ENCODE measurements around the gene CNOT10.
"Not testable (repeated sequence)": the region's sequence is repeated elsewhere in the genome, so short reads cannot be mapped to it uniquely, and the experiment has no call there.

The CNOT10 gene

DNA sequence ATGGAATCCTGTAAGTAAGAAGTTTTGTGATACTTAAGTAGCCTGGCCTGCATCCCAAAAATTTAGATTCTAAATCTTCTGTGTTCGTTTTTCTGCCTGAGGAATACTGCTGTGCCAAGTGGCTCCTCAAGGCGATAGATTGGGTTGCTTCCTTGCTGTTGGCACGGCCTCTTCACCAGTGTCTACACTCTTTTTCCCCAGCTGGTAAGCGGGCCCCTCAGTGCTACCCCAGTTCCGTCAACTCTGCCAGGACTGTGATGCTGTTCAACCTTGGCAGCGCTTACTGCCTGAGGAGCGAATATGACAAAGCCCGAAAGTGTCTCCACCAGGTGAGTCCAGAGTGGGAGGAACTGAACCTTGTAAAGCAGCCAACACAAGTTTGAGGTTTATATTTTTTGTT is 79.5 kb downstream of the CNOT10 start:
- no peak for FAIRE-seq

DNA sequence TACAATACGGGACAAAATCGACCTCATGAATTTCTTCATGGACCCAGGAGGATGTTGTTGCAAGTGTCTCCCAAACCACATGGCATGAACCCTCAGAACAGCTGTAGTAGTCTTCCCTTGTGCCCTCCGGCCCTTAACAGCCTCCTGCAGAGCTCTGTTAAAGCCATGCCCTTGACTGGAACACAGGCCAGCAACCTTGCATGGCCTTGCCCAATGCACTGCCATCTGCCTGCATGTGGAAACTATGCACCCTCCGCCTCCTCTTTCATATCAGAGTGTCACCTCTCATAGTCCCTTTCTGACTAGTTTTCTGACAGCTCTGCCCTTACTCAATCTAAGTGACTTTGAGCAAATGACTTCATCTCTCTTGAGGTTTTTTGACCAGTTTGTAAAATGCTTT is 93.4 kb downstream of the CNOT10 start:
- no peak for FAIRE-seq

DNA sequence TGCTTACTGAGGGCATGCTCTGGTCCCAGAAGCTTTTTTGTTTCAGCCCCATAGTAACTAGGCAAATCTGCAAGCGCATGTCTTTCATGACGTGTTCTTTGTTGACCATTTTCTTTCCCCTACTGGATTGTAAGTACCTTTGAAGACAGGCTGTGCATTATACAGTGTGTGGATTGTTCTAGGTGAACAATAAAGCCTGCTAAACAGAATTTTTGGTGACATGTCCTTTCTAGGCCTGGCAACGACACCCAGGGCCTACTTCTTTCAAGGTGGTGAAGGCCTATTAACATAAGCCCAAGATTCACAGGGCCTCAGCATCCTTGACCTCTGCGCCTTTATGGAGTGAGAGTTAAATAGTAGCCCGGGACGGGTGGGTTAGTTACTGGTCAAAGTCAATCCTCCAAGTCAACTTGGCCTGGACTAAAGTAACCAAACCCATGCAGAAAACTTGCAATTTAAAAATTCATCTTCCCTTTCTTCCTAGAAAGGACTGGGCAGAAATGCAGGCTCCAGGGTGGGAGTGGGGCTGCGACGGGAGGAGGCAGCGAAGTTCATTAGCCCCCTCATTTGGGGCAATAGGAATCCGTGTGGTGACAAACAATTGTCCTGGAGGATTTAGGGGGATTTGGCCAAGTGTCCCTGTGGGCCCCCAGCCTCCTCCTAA is 95.2 kb downstream of the CNOT10 start:
- no peak for FAIRE-seq

DNA sequence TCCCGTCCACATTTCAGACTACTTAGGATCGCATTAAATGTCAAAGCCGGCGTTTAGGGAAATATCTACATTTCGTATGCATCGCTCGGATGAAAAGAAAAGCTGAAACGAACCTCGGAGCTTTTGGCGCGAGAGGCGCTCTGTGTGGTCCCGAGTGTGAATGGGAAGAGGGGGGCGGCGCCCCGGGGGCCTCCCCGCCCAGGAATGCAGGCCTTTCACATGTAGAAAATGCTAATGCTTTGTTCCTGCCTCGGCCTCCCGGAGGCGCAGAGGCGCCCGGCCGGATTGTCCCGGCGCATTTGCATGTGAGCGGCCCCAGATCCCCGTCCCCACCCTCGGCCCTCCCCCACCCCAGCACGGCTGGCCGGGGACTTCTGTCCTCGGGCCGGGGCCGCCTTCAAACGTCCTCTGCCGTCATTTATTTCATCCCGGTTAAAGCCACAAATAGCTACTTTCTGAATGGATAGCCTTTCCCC is 95.8 kb downstream of the CNOT10 start:
- no peak for FAIRE-seq

DNA sequence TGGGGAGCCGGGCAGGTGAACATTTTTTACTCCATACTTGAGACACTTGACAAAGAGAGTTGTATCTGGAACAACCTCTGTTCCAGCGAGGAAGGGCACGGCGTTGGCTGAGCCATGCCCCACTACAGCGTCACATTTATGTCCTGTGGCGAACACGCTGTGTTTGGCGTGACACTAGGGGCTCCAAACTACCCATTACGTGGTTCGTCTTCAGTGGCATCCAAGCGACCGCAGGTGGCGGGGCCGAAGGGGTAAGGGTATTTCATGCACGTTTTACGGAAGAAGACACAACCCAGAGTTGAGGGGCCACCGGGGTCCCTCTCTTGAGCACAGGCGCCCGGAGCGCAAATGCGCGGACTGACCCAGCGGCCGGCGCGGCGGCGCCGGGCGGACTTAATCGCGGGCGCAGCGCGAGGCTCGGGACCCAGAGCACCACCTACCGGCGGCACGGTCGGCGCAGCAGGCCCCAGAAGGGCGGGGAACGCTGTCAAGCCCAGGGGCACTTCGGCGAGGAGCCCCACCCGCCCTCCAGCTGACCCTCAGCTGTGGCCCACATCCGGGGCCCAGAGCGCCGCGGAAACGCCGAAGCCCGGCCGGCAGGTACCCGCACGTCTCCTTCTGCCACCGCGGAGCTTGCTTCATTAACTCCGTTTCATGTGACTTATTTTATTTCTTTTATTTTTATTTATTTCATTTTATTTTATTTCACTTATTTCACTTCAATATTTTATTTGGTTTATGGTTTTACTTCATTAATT is 96.4 kb downstream of the CNOT10 start:
- FAIRE-seq = no peak

DNA sequence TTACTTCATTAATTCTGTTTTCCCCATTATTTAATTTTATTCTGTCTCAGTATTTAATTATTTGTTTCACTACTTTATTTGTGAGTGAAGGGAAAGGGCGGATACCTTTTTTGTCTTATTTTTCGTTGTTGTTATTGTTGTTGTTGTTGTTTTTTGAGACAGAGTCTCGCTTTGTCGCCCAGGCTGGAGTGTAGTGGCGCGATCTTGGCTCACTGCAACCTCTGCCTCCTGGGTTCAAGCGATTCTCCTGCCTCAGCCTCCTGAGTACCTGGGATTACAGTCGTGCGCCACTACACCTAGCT is 96.9 kb downstream of the CNOT10 start:
- FAIRE-seq = peak; percentile 42

DNA sequence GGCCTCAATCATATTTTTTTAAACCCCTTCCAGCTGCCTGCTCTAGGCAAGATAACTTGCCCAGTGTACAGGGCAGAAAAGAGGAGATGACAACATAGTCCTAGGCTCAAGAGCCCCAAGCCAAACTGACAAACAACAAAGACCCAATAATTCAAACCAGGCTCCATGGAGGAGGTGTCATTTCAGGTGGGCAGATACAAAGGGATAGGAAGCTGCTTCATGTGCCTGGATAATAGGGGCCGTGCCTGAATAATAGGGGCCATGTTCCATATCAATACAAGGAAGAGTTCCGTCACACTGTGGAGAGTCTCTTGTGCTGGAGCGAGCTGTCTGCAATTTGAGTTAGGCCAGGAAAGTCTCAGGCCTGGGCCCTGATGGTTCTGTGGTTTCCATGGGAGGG is 97.4 kb downstream of the CNOT10 start:
- no peak for FAIRE-seq

DNA sequence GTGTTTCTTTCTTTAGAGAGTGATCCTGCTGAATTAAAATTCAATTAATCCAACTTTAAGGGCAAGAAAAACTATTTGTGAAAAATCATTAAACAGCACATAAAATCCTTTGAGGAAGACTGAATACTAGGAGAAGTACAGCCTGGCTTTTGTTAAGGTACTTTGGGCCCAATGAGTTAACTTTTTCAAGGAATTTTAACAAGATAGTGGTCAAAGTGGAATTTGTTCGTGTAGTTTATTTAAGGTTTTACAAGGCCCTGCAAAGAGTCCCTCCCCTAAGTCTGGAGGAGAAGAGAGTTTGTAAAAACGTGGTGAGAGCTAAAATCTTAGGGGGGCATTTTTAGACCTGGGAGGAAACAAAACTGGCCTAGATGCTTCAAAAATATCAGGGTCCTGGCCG is 106.8 kb downstream of the CNOT10 start:
- peak; percentile 93 for FAIRE-seq

DNA sequence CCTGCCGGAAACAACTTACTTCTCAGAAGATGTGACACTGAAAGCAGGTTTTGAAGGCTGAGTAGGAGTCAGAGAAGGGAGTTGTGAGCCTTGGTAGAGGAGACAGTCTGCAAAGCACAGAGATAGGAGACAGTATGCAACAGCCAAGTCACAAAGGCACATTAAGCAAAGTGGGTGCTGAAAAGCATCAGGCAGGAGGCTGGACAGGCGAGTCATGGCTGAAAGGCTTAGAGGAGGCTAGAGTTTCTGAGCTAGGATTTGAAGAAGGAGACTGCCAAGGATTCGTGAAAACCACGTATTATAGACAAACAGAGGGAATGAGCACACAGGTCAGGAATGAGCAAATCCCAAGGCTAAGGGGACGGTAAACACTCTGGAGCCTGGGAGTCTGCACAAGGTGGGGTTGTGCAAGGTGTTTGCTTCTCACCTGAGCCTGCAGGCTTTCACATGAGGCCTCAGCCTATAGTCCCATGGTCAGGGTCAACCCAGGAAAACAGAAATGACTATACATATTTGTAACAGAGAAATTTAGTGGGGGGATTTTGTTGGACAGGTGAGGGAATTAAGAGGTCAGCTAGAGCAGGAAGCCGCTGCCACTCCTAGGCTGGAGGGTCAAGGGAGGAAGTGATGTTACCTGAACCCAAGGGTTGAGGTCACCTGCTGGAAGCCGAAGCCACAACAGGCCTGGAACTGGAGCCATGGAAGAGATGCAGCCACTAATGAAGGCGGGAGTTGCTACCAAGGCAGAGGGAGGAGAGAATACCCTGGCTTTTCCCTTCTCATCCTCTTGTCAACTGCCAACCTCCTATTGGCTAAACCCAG is 109.7 kb downstream of the CNOT10 start:
- FAIRE-seq = no peak

DNA sequence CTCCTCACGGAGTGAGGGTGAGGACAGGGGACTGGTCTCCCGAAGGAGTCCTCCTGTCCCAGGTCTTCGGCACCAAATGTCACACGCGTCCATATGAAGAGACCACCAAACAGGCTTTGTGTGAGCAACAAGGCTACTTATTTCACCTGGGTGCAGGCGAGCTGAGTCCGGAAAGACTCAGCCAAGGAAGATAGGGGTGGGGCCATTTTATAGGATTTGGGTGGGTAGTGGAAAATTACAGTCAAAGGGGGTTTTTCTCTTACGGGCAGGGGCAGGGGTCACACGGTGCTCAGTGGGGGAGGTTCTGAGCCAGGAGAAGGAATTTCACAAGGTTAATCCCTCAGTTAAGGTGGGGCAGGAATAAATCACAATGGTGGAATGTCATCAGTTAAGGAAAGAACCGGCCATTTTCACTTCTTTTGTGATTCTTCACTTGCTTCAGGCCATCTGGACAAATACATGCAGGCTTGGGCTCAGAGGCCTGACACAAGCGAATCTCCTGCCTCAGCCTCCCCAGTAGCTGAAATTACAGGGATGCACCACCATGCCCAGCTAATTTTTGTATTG is 111.5 kb downstream of the CNOT10 start:
- FAIRE-seq = peak; percentile 61

DNA sequence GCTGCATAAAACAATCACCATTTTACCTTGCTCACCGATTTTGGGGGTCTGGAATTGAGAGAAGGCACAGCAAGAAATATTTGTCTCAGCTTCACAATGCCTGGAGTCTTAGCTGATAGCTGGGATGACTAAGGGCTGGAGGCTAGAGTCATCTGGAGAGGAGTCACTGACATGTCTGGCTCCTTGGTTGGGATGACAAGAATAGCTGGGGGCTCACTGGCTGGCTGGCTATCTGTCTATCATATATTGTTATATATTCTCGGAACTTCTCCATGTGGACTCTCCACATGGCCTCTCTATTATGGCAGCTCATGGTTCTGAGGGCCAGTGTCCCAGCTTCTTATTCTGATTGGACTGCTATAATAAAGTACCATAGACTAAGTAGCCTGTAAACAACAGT is 112.8 kb downstream of the CNOT10 start:
- no peak for FAIRE-seq

DNA sequence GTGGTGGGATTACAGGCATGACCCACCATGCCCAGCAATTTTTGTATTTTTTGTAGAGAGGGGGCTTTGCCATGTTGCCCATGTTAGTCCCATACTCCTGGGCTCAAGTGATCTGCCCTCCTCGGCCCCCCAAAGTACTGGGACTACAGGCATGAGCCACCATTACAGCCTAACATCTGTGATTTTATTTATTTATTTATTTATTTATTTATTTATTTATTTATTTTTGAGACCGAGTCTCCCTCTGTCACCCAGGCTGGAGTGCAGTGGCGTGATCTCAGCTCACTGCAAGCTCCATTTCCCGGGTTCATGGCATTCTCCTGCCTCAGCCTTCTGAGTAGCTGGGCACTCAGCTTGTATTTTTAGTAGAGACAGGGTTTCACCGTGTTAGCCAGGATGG is 116.5 kb downstream of the CNOT10 start:
- not testable (repeated sequence) for FAIRE-seq

DNA sequence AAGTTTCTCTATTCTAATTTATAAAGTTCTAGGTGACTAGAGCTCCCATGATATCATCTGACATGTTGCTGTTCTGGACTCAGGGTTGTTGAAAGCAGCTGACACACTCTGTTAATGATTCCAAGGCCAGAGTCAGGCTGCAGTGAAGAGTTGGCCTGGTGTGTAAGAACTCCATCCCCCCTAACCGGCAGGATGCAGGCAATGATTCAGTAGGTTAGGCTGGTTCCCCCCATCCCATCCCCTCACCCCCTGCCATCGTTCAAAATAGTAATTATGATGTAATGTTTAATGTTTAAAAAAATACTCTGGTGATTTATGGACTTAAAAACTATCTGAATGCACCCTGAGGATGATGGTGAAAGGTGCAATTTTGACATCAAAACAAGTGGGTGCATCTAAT is 128.2 kb downstream of the CNOT10 start:
- no peak for FAIRE-seq

DNA sequence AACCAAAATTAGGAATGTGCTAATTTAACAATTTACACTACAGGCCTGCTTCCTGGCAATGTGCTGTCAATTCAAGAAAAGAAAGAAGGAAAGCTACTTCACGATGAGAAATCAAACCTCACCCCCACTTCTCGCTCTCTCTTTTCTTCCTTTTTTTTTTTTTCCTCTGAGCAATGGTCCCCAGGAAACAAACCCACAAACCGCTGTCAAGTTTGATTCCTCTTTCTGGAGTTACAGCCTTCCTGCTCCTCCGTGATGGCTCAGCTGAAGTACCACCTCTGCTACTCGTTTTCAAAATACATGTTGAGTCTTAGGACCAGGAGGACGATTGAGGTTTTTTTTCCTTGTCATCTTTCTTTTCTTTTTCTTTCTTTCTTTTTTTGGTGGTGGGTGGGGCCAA is 129.4 kb downstream of the CNOT10 start:
- no peak for FAIRE-seq

DNA sequence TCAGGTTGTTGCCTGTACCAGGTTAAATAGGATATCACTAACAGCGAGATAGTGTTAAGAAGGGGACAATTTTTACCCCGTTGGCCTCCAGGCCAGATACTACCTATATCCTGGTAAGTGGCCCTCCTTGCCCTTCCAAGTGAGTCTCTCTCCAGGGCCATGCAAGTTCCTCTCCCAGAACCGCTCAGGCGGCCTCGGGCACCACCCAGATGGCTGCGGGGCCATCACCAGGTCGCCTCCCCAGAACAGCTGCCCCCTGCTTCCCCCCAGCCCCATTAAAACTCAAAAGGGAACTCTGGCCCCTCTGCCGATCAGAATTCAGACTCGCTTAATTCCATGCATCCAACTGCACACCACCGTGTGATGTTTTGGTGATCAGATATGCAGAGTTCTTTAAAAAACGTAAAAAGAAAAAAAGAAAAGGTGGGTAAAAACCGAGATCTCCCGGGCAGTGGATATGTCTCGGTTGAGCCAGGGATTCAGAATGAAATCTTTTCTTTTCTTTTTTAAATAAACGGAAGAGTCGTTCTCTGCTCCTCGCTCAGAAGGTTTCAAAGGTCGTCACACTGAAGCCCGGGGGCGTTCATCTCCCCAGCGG is 131.0 kb downstream of the CNOT10 start:
- peak; percentile 6 for FAIRE-seq

DNA sequence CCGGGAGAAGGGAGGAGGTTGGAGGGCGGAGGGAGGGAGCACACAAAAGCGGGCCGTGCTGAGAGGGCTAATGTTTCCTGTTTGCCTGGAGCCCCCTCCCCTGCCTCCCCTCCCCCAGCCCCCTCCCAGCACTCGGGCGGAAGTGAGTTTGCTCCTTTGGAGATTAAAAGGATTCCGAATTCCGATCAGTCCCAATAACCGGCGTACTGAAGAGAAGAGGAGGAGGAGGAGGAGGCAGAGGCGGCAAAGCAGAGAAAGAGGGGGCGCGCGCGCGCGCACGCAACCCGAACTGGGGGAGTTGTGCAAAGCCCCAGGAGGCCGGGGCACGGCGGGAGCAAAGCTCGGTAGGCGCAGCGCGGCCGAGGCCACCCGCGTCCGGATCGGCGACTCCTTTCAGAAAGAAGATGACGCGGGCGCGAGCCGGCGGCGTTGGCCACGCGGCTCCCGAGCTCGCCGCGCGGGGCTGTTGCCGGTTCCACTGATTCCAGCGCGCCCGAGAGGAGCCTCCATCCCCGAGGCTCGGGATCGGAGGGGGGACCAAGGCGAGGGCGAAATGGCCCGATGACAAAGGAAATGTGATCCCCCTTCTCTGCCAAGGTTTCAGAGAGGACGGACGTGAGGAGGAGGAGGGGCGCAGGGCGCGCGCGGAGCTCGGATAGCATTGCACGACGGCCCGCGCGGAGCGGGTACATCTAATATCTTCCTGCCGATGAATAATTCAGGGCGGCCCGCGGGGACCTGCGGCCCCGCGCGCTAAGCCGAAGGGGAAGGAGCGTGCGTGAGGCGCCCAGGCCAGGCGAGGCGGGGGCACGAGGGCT is 131.7 kb downstream of the CNOT10 start:
- FAIRE-seq = no peak

DNA sequence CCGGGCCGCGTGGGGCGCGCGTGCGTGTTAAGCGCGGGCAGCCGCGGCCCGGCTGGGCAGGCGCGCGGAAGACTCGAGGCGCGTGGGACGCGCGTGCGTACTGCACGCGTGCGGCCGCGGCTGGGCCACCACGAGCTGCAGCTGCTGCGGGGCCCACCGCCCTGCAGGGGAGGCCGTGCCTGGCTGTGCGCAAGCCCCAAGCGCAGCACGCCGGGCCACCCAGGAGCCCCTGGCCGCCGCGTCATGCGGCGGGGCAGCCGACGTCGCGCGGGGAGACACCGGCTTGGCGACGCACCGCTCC is 132.2 kb downstream of the CNOT10 start:
- FAIRE-seq = no peak

DNA sequence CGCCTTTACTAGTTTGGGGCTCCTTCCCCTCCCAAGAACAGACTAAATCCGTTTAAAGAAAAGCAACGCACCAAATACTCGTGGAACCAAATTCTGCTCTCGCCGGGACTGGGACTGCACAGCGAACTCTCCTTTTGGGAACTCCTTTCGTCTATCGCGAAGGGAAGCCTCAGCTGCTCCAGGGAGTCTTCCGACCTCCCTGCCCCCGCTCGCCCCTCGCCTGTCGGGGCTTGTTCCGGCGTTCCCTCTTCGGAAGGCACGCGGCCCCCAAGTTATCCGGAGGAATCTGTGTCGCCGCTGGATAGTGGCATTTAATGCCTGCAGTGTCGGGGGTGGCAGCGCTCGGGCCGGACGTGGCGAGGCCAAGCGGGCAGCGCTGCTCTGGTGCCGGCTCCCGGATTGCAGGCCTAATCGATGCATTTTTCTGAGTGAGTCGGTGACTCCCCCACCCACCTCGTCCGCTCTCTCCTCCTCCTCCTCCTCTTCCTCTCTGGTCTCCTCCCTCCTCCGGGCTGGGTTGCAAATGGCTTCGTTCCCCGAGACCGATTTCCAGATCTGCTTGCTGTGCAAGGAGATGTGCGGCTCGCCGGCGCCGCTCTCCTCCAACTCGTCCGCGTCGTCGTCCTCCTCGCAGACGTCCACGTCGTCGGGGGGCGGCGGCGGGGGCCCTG is 132.7 kb downstream of the CNOT10 start, which contains the start of gene TRIM71:
Gene TRIM71 (plus strand): TSS at position 440 of the 671 bp plus-strand sequence. CDS start 84 bp downstream, at position 524.
- no peak for FAIRE-seq

DNA sequence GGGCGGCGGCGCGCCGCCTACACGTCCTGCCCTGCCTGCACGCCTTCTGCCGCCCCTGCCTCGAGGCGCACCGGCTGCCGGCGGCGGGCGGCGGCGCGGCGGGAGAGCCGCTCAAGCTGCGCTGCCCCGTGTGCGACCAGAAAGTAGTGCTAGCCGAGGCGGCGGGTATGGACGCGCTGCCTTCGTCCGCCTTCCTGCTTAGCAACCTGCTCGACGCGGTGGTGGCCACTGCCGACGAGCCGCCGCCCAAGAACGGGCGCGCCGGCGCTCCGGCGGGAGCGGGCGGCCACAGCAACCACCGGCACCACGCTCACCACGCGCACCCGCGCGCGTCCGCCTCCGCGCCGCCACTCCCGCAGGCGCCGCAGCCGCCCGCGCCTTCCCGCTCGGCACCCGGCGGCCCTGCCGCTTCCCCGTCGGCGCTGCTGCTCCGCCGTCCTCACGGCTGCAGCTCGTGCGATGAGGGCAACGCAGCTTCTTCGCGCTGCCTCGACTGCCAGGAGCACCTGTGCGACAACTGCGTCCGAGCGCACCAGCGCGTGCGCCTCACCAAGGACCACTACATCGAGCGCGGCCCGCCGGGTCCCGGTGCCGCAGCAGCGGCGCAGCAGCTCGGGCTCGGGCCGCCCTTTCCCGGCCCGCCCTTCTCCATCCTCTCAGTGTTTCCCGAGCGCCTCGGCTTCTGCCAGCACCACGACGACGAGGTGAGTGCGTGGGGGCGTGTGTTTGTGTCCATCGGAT is 133.4 kb downstream of the CNOT10 start:
- FAIRE-seq = no peak

DNA sequence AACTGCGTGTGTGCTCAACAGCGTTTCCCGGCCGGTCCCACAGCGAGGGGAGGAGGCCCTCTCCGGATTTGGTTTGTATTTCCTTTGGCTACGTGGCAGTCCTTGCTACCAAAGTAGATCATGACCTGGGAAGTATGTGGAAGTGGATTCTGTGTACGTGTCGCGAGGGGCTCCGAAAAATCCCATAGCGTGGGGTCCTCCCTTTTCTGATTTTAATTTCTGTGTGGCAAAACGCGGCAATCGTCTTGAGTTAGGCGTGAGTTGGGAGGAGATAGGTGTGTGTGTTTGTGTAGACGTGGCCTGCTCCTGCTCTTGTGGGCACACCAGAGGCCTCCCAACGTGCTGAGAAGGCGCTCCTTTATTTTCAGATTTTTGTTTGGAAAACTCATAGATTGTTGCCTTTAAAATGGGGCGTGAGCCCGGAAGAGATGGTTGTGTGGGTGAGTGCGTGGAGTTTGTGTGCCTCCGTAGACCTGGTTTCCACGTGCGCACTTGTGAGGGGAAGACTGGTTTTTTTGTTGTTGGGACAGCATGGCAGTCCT is 134.1 kb downstream of the CNOT10 start:
- FAIRE-seq = no peak
